NCI-H2171 treated with DMSO at 0.1 percent for 48 hours (cell line): ENCODE results near the gene PDGFD.

ENCODE experiments used
- DNase-seq: peaks from one replicate; lab custom pipeline; 2025; lab: John Stamatoyannopoulos, UW

The PDGFD gene

DNA sequence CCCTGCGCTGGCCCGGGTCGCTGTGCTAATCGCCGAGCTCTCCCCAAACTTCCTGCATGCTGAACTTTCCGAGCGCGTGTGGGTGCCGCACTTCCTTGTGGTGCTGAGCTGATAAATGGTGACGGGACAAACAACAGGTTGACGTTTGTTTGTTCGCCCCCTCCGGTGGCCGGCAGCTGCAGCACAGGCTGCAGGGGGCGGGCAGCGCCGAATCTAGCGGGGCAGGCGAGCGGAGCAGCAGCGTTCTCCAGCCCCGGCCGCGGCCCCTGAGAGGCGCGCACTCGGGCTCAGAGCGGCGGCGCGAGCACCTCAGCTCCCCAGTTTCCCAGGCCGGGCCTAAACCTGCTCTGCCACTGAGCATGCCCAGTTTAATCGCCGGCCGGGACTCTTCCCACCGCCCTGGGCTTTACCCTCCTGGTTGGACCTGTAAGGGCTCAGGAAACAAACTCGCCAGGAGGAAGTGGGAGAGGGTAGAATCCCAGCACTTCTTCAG lies at the start of gene PDGFD:
PDGFD (minus strand) TSS at position 120 of the 493 bp plus-strand sequence.
- DNase-seq: no peak

DNA sequence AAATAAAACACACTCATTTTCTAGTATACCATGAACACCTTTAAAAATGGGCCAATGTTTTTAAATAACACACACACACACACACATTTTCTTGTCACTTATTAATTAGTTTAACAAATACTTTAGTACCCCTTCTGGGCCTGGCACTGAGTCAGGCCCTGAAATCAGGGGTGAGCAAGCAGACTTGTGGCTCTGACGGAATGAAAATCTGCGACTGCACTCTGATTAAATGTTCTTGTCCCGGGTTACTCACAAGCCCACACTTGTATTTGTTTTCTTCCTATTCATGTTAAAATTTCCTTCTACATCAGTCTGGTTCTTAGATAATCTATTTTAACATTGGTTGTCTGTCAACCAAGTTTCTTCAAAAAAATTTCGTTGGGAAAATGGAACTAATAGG lies 43.0 kb upstream of the PDGFD start:
- DNase-seq: no peak

DNA sequence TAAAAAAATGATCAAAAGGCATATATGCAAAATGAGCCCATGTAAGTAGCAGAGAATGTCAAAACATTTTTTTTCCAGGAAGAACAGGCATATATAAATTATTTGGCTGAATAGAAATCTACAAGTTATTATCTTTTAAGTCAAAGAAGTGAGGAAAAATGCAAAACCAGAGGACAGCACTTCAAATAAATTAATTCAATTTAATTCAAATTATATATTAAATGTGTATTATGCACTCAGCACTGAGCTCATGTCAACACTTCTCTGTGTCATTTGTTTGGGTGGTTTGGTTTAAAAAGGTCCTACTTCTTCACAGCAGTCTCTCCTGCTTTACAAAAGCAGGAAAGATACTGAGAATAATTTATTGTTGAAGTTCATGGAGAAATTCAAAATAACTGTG lies 41.9 kb upstream of the PDGFD start:
- no peak for DNase-seq

DNA sequence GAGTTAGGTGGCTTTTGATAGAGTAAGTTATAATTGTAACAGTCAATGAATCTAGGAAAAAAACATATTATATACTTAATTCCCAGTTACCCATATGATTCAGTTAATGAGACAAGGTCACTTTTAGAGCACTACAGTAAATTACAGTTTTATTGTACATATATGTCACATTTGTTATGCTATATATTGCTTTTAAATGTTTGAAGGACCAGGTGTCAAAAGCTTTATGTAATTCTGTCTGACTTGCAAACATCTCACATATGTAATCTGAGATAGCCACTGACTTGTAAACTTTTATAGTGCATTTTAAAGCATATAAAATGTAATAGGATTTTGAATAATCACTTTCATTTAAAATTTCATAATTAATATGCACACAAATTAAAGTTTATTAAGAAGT lies 36.7 kb upstream of the PDGFD start:
- DNase-seq: no peak

DNA sequence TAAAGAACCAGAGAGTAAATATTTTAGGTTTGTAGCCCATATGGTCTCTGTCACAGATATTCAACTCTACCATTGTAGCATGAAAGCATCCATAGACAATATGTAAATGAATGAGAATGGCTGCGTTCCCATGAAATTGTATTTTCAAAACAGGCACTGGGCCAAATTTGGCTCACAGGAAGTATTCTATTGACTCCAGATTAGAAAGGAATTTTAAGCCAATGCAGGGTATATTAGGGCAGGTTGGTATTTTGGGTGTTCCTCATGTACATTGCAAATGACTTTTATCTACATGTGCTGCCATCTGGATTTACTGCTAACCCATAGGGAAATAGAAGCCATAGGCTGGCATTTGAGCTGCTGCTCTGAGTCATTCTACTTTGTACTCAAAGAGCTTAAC lies 35.1 kb upstream of the PDGFD start:
- no peak for DNase-seq

DNA sequence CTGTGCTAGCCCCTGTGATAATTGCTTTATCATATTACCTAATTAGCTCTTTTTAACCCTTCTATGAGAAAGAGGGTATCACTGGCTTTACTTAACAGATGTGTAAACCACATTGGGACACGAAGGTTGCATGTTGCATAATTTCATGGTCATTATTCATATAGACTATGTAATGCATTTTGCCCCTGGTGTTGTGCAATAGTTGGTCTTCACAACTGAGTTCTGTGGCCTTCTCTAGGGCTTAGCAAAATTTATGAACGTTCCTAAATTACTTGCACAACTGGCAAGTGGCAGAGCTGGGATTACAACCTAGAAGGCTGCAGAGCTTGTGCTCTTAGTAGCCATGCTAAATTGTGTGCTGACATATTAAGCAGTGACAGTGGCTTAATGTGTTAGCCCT lies 34.6 kb upstream of the PDGFD start:
- no peak for DNase-seq

DNA sequence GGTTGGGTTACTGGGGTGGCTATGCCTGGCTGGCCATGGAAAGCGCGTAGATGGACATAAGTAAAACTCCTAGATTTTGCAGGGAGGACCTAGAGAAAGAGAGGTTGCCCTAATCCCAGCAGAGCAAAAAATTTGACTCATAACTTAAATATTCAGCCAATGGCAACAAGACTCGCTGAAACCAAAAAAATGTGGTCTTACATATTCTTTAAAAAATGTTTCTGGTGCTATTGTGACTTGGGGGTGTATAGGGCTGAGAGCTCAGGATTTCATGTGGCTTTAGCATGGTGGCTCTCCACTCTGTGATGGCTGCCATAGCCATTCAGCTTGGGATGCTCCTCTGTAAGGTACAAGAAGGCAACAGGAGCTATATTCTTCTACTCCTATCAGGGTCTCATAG lies 27.2 kb upstream of the PDGFD start:
- no peak for DNase-seq

DNA sequence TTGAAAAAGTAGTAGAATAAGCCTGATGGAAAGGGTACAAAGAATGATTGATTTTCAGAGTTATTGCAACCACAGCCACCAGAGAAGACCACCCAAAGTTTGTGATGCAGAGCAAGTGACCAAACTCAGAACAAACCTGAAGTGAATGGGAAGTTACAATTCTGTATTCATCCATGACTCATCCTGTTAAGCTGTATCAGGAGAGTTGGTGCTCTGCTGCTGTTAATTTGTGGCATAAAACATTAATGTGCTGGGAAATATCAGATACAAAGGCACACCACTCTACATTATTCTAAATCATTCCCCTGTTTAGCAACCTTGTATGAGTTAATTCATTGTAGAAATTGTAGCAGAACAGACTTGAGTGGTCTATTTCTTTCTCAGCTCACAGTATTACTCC lies 19.6 kb upstream of the PDGFD start:
- DNase-seq: no peak

DNA sequence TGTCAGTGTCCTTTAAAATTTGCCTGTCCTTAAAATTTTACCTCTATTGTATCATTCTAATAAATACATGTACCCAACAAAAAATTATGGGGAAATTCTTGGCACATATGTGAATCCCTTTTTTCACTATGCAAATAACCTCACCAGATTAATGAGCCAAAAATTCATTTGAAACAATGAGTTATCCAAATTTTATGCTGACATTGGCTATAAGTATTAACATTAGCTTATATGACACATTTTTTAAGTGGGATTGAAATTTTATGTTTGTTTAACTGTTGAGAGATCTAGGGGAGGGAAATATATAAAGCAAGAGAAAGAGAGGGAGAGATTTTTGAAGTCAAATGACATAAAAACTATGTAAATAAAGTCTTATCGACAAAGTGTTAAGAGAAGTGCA lies 11.8 kb upstream of the PDGFD start:
- DNase-seq: no peak

DNA sequence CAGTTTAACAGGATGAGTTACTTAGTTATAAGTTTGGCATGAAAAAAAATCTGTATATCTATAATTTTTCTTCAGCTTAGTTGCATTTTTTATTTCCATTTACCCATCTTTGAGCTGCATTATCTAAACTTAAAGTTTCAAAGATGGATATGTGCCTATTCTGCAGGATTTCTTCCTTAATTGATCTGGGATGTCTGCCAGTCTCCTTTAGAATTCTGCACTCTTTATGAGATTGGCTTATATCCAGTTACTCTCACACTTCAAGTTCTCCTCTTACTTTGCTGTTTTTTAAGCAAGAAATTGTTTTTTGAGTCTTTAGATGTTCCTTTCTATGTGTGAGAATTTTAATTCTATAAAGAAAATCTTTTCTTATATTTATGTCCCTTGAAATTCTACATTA lies 5.1 kb upstream of the PDGFD start:
- no peak for DNase-seq

DNA sequence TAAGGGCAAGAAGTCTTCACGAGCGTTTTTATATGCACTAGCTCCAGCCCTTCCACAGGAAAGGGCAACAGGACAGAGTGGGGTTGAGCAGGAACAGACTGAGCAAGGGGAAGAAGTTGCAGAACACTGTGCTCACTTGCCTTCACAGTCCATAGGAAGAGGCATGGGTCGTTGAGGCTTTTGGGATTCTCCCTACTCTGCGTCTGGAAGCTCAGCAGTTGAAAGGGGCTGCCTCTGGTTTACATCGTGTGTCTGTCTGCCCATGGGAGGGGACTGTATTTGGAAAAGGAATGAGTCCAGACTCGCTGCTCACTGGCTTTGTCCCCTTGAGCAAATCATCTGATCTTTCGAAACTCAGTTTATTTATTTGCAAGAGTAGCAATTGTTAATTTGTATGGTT lies 1.1 kb upstream of the PDGFD start:
- DNase-seq: no peak

DNA sequence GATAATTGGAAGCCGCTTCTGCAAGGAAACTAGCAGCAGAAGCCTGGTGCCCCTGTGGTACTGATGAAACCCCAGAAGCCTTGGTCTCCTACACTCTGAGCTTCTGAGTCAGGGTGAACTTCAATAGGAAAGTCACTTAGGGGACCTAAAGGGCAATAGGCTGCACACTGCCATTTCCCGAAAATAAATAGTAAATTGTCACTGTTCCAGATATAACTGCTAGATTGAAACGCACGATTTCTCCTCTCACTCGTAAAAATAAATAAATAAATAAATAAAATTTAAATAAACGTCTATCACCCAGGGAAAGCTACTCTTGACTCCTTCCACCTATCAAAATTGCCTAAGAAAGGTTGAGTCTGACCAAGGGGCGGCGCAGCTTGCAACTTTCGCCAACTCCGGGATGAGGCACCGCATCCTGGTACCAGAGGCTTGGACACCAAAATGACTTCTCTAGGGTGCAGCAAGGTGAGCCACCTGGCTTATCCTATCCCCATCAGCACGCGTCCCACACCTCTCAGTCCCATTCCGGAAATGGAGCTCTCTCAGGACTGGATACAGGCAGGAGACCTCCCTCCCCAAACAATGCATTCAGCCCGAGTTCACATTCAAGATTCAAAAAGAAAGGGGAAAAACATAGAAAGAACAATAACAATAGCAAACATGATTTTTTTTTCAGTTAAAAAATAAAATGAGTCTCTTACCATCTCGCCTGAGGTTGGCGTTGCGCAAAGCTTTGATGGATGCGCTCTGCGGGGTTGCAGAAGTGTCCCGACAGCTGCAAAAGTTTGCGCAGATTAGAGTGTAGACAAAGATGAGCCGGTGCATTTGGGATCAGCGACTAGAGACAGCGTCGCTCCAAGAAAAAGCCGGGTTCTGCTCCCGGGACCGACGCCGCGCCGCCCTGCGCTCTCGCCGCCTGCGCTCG lies 583 bp downstream of the PDGFD start:
- DNase-seq: no peak

DNA sequence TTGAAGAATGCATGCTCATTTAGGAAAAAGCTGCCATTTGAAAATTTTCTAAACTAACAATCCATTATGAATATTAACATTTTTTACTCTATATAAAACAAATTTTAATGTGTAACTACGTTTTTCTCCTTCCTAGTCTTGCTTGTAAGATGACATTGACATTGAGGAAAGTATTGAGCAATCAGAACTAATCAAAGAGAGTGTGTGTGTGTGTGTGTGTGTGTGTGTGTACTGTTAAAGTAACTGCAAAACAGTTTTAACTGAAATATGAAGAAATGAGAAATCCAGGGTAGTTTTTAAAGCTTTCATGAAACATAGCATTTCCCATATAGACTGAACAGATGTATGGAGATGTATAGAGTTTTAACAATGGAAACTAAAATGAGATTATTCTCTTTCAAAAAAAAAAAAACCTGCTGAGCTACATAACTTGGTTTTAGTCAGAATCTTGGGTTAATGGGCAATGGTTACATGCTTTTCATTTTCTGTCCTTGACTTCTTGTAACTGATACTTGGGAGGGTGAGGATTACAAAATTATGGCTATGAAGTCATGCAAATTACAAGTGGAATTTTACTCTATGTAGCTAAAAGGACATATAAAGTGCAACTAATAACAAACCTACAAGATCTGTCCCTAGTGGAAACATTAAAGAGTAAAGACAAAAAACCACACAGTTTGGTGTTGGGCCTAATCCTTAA lies 2.0 kb downstream of the PDGFD start:
- no peak for DNase-seq

DNA sequence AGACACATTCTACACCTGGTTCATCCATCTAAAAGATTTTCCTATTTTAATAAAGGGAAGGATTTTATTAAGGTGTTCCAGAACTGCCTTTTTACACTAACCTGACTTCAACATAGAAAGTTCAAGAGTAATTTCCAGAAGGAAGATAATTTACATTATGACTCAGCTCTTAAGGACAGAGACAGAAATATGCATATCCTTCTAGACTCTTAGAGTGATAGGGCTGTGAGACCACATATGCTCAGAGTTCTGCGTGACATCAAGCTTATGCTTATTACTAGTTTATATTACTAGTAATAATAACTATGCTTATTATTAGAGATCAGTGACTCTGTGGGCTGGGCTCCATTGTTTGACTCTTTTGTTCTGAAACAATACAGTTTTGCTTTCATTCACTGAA lies 4.6 kb downstream of the PDGFD start:
- no peak for DNase-seq

DNA sequence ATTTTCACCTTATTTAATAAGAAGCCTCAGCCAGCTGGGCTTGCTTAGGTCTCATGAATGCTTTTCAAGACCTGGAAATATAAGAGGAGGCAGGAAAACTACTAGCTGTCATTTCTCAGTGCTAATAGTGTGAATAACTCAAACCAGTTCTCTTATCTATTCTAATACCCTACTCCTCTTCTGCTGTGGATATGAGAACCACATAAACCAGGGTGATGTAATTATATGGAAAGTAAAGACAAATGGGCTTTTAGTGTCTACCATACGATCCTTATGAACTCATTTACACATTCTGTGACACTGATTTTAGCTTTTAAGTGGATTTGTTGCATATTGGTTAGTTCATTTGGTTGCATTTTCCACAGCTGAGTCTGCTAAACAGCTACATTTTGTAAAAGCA lies 8.6 kb downstream of the PDGFD start:
- DNase-seq: no peak

DNA sequence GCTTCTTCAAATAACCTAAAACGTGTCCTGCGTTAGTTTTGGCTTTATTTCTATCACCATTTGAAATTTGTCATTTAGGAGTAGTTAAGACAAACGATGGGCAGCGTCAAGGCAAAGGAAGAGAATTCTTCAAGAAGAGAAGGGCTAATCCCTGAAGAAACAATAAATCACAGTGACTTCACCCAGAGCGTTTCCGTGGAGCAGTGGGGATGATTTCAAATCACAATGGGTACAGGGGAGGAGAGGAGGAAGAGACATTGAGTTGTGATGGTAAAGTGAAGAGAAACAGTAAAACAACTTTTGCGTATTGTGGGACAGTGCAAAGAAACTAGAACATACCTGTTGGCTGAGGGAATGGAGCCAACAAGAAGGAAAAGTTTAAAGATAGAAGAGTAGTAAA lies 9.7 kb downstream of the PDGFD start:
- DNase-seq: no peak

DNA sequence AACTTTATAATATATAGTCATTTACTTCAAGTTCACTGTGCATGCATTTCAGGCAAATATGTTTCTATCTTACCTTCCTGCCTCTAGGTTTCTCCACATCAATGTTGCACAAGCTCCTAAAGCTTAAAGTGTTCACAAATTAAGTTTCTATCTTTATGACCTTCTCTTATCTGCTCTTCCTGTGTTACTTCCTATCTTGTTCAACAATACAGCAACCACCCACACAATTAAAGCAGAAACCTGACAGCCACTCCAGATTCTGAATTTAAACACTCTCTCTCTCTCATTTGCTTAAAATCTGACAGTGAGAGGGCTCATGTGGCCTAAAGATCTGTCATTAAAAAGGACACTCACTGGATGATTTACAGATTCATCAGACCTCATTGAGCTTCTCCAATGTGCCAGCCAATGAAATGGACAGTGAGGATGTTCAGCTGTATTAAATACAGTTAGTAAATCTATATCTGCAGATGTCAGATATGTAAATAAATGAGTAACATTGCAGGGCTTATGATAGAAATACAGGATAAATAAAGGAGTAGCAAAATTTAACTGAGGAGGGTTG lies 10.9 kb downstream of the PDGFD start:
- DNase-seq: no peak

DNA sequence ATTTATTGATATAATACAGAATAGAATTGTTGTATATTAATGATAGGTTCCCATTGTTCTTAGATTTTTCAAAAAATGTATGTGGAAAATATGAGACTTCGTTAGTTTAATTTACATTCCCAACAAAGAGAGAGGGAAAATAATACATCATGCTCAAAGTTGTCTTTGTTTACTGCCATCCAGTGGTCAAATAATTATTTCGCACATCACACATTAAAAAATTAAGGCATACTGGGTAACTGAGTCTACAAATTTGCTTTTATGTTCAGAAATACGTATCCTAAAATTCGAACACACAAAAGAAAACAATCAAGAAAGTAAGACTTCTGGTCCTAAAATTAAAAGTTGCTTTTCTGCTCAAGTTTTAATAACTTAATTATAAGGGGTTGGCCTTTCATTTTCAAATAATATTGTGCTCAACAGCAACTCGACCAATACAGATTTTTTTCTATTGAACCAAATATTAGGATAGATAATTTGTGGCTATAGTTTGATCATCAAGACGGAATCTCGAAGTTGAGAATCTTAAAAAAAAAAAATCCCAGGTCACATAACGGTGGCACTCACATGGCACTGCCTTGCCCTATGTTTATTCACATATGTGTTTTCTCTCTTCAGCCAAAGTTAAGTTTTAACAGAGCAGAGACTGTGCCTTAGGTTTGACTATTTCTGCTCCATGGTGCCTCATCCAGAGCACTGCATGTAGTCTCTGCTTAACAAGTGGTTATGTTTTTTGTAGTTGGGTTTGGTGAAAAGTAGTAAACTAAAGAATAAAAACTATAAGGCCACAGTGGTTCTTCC lies 12.3 kb downstream of the PDGFD start:
- no peak for DNase-seq

DNA sequence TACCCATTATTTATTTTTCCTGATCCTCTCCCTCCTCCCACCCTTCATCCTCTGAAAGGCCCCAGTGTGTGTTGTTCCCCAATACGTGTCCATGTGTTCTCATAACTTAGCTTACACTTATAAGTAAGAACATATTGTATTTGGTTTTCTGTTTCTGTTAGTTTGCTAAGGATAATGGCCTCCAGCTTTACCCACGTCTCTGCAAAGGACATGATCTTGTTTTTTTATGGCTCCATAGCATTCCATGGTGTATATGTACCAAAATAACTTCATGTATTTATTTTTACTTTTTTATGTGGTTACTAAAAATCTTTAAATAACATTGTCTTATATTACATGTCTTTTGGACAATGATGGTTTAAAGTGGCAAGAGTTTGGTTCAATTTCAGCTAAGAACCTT lies 15.2 kb downstream of the PDGFD start:
- DNase-seq: no peak

DNA sequence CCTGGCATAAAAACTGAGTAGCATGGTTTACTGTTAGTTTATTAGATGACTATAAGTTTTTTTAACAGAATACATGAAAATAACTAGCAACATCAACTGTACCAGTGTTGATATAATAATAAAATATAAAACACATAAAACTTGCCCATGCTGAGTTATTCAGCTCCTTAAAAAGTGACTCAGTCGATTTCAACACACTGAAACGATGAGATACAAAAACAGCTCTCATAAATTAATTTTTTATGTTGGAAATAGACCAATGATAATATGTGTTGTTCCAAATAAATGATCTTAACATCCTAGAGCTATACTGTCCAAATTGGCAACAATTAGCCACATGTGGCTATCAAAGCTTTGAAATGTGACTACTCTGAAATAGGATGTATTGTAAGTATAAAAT lies 15.9 kb downstream of the PDGFD start:
- DNase-seq: no peak

DNA sequence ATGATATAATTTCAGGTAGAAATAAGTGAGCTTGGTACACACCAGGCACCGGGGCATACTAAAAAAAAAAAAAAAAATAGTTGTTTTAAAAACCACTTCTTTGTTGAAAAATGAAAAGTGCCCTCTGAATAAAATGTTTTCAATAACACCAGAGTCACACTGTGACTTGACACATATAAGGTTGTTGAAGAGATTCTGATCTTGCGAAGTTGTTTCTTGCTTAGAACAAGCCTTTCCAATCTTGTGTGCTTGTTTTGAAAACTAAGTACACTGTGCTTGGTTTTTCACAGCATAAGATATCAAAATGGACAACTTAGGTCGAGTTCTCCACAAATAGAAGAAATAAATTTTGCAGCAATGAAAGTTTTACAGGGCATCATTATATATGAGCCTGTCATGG lies 17.0 kb downstream of the PDGFD start:
- no peak for DNase-seq

DNA sequence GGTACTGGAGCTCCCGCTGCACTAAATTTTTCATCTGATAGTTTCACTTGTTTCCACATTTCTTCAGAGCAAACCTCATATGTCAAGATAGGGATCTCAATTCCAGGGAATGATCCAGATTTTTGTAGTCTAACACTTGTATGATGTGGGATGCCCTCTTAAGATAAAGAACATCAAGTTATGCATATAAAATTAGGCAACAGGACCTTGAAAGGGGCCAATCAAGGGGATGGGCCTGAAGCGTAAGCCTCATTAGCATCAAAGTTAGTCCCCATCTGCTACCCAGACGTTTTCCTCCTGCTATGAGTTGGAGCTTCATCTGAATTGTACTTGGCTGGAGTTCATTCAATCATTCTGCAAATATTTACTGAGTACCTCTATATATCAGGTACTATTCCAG lies 17.5 kb downstream of the PDGFD start:
- DNase-seq: no peak
